Tongue (tissue), 2 donors: ENCODE measurements around the gene MKNK1. TPM values are rescaled to one million over a fixed set of nuclear protein-coding genes. Genes with fewer than 3 reads are reported as not detected.
A peak's percentile ranks its signal among the peaks of the same experiment; 100 is the strongest.

ENCODE experiments used
- DNase-seq: peaks from one replicate; pipeline ENCODE4 v3.0.0-alpha.2; 2015
- total RNA-seq: library from RNA; depleted of rRNA; stranded (reverse); fragments of >200 nt; gene quantifications from one replicate; pipeline ENCODE4 v1.2.3, GENCODE V29; 2014

MKNK1 gene
- total RNA-seq, 1 donor from 2014 or later, result 40.8 TPM

GRCh38 chr1:46558141-46558963 lies 45.7 kb downstream of the MKNK1 start:
- DNase-seq, result no peak

GRCh38 chr1:46557403-46557802 lies 46.7 kb downstream of the MKNK1 start:
- DNase-seq, result no peak

GRCh38 chr1:46556822-46557221 lies 47.2 kb downstream of the MKNK1 start:
- DNase-seq, result no peak

- no peak for DNase-seq
Observed at GRCh38 chr1:46555826-46556619, 48.0 kb downstream of the MKNK1 start.

GRCh38 chr1:46554597-46555381 lies 49.3 kb downstream of the MKNK1 start:
- DNase-seq, result no peak

- no peak for DNase-seq
Observed at GRCh38 chr1:46554236-46554596, 49.9 kb downstream of the MKNK1 start.

GRCh38 chr1:46553506-46553905 lies 50.6 kb downstream of the MKNK1 start:
- no peak for DNase-seq

GRCh38 chr1:46552357-46553237 lies 51.5 kb downstream of the MKNK1 start:
- DNase-seq, result no peak

GRCh38 chr1:46551597-46552095 lies 52.4 kb downstream of the MKNK1 start, which contains the start of gene KNCN:
TSS of gene KNCN (minus strand) at chr1:46551647. CDS start at chr1:46551215, 432 bp downstream.
- DNase-seq, result no peak

GRCh38 chr1:46550751-46551231 lies 53.3 kb downstream of the MKNK1 start:
- DNase-seq, result peak; percentile 84

- DNase-seq, result peak; percentile 79
Observed at GRCh38 chr1:46549697-46550681, 54.1 kb downstream of the MKNK1 start.

GRCh38 chr1:46547481-46548383 lies 56.3 kb downstream of the MKNK1 start:
- peak; percentile 49 for DNase-seq

- no peak for DNase-seq
Observed at GRCh38 chr1:46546210-46546609, 57.9 kb downstream of the MKNK1 start.

- no peak for DNase-seq
Observed at GRCh38 chr1:46545784-46546183, 58.3 kb downstream of the MKNK1 start.

GRCh38 chr1:46544561-46545240 lies 59.4 kb downstream of the MKNK1 start:
- no peak for DNase-seq

- DNase-seq, result no peak
Observed at GRCh38 chr1:46543761-46544560, 60.1 kb downstream of the MKNK1 start.

- DNase-seq, result no peak
Observed at GRCh38 chr1:46543382-46543760, 60.7 kb downstream of the MKNK1 start.
